Frontal cortex (tissue), 4 donors: ENCODE measurements around the gene L3MBTL1. TPM values are rescaled to one million over a fixed set of nuclear protein-coding genes. Genes with fewer than 3 reads are reported as not detected.

ENCODE experiments used
- DNase-seq, 2 donors: peaks; one replicate each; pipeline ENCODE4 v3.0.0; 2012; ENCODE audit warnings: low spot score in 2 of 2
- FAIRE-seq: peaks from 2 replicates; lab custom pipeline; 2012; peaks lifted over from hg19 to GRCh38; lab: Jason Lieb, UNC
- total RNA-seq: library from RNA; depleted of rRNA; stranded (reverse); fragments of >200 nt; gene quantifications from one replicate; pipeline ENCODE4 v1.2.3, GENCODE V29; 2014
- donor health status: control.
- donor health status: control.
- donor health status: control.

L3MBTL1 gene
- total RNA-seq, 1 donor from 2014 or later, result 16.3 TPM

DNA sequence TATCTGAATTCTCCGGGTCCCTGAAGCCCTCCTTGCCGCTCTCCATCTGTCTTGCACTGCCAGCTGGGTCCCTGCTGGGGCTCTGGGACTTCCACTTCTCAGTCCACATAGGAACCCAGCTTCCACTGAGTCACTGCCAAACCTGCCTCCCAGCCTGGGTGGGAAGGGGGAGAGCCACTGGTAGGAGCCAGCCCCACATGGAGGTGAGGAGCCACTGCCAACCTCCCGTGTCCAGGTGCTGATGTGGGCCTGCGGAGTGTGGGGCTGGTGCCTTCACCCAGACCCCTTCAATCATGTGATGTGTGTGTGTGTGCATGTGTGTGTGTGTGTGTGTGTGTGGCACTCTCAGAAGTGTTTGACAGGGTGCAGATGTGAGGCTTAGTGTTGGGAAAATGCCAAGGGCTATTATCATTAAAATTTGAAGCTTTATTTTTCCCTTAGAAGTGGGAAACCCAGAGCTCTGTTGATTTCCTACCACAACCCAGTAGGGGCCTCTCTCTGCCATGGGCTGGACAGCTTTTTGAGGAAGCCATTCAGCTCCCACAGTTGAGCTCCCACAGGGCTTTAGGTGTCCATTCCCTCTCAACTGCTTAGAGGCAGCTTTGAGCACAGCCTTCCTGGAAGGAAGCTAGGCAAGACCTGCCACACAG is 42.0 kb downstream of the L3MBTL1 start:
- FAIRE-seq (no peak), DNase-seq (no peak)

DNA sequence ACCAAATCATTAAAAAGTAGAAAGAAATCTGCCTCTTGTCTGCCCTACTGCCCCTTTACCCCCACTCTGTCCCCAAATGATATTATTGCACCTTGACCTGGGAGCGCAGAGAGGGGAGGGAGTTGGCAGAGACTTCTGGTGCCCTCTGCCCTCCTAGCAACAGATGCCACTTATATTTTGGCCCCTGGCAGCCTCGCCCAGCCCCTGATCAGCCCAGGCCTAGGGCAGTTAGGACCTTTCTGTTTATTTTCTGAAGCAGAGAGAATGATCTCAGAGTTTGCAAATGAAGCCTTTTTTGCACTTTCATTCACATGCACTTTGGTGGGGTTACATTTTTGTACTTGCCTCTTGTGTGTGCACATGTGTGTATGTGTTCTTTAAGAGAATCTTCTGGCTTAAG is 43.0 kb downstream of the L3MBTL1 start:
- no peak for FAIRE-seq

DNA sequence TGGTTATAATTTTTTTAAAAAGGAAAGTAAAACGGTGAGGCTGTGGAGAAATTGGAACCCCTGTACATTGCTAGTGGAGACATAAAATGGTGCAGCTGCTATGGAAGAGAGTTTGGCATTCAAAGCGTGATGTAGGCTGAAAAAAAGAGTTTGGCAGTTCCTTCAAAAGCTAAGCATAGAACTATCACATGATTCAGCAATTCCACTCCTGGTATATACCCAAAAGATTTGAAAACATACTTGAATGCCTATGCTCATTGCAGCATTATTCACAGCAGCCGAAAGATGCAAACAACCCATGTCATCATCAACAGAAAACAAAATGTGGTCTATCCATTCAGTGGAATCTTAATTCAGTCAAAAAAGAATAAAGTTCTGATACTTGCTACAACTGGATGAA is 46.9 kb downstream of the L3MBTL1 start:
- no peak for FAIRE-seq

More for the DNA sequence above, 43.0 kb downstream of the L3MBTL1 start:
- DNase-seq, result no peak

DNA sequence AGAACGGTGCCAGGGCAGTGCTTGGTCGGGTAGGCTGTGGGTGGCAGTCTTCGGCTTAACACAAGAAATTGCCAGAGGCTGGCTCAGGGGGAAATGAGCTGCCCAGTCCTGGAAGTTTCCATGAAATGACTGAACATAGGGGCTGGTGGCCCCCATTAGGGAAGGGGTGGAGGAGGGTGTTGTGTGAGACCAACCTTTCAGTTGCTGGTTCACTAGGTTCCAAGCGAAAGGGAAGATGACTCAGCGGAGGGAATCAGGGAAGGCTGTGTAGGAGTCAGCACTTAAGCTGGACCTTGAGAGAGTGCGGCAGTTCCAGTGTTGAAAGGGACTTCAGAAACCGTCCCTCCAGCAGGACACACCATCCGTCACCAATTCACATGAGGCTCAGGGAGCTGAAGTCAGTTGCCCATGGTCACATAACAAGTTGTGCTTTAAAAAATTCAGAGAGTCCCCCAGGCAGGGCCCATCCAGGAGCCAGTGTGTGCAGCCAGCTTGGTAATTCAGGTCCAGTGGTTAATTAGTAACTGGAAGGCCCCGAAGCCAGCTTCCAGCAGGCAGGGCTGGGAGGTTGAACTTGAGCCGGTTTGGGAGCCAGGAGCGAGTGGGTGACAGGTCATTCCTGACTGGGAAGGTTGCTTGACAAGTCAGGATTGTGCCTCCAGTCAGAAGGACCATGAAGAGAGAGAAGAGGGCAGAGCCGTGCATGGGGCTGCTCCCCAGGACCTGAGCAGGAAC is 51.1 kb downstream of the L3MBTL1 start, which contains the start of gene SGK2:
SGK2 (plus strand) TSS at position 616 of the 735 bp plus-strand sequence. CDS start 7,469 bp downstream, outside the sequence.
- DNase-seq (no peak), FAIRE-seq (no peak)

More for the DNA sequence above, 46.9 kb downstream of the L3MBTL1 start:
- no peak for DNase-seq

DNA sequence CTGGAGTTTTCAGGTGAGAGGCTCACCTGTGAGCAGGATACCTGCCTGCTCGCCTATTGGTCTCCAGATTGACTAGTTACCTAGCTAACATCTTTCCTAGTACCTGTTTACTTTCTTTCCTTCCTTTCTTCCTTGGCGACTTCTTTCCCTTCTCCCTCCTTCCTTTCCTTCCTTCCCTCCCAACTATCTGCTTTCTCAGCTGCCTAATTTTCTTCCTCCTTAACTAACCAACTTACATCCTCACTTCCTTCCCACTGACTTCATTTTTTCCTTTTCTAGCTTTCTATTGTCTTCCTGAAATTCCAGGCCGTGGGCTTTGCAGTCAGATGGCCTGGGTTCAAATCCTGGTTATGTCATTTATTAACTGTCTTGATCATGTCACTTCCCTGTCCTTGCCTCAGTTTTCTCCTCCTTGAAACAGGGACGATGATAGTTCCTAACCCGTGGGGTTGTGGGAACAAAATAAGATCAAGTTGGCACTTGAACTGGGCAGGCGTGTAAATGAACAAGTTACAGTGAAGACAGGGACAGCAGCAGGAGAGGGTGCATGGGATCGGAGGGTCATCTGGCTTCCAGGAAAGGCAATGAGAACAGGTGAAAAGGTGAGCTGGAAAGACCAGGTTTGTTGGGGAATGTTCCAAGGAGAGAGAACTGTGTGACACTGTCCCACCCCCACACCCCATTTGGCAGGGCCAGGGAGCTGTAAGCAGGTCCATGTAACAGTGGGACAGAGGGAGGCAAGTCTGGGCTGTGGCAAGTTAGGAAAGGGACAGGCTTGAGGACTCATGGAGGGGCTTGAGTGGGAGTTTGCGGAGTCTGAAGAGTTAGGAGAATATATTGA is 51.9 kb downstream of the L3MBTL1 start:
- no peak for DNase-seq
- FAIRE-seq, result no peak

DNA sequence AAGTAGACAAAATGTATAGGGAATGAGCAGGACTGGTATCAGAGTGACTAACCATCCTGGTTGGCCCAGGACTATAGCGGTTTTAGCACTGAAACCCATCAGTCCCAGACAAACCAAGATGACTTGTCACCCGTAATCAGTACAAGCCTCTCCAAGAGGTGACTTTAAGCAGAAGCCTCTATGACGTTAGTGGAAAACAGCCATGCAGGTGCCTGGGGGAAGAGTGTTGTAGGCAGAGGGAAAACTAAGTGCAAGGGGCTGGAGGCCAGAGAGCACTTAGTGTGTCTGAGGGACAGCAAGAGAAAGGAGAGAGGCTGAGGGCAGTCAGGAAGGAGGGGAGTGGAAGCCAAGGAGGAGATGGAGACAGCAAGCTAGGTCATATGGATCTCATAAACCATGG is 53.5 kb downstream of the L3MBTL1 start:
- no peak for DNase-seq
- no peak for FAIRE-seq

DNA sequence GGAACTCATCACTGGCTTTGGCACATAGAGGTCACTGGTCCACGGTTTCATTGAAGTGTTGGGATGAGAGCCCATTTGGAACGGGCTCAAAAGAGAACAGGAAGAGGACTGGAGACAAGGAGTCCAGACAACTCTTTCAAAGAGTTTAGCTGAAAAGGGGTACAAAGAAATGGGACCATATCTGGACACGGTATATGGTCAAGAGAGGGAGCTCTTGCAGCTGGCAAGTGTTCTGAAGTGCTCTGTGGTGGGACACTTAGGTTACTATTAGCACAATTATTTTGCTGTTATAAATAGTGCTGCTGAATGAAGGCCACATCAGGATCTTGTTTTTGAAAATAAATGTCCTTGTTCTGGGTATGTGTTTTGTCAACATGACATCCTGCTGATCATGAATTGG is 55.9 kb downstream of the L3MBTL1 start:
- no peak for DNase-seq

DNA sequence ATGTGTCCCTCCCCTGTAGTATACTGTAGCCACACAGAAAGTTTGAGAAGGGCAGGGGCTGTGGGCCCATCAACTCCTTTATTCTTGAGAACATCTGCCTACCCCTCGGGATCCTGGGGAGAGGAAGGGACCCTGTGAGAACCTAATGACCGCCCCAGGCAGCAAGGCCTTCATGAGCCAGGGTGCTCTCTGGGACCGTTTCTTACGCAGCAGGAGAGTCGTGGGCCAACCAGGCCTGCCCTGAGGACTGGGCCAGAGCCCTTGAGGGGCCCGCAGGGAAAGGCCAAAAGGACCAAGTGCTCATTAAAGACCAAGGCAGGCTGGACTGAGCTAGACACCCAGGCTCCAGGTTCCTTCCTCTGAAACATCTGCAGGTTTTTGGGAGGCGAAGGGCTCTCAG is 56.5 kb downstream of the L3MBTL1 start:
- DNase-seq (no peak), FAIRE-seq (no peak)

More for the DNA sequence above, 55.9 kb downstream of the L3MBTL1 start:
- no peak for FAIRE-seq

DNA sequence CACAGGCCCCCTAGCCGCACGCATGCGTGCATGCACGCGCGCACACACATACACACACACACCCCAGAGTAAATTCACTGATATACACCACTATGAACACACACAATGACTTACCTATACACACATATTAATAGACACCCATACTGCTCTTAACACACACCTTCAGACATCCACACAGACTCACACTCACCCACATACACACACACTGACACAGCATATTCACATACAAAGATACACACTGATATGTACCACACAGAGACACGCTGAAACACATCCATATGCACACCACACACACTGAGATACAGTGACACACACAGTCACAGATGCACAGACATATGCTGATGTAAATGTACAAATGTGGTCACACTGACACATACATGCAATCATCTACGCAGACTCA is 57.0 kb downstream of the L3MBTL1 start:
- DNase-seq, result no peak
- no peak for FAIRE-seq

DNA sequence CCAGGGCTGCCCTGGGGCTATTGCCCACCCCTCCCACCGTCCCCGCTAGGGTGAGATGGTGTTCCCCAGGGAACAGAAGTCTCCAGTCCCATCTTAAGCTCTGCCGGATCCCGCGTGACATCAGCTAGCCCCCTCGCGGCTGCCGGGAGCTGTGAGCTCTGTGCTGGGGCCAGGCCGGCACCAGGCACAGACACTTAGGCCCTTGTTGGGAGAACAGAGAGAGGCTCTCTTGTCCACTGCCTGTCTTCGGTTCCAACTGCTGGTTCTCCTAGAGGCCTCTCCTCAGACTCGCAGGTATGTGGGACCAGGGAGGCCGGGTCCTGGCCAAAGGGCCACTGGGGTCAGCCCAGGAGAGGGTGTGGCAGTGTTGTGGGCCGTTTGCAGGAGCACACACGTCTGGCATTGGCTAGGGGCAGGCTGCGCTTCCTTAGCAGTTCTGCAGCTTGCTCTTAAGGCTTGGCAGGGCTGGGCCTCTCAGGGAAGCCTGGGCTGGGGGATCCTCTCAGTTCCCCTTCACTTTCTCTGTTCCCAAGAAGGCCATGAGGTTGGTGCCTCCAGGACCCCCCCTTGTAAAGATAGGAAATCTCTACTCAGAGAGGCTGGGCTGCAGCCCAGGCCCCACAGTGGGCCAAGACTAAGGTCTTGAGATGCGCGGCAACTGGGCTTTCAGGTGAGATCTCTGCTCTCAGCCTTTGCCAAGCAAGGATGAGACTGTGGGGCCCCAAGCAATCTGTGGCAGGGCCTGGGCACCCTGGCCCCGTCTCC is 57.7 kb downstream of the L3MBTL1 start:
- DNase-seq, result peak; percentile 44 to 51
- FAIRE-seq, result no peak

DNA sequence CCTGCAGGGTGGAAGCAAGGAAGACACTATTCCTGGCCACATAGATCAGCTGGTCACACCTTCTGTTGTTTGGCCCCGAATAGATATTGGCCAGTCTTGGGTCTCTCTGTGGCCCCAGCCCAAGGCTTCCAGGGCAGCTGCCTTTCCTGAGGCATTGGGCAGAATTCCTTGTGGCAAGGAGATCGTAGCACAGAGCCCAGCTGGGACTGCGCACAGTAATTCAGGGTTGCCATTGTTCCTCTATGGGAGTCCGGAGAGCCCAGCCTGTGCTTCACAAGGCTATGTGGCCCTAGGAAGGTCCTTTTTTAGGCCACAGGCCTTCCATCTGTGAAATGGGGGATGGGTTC is 58.2 kb downstream of the L3MBTL1 start:
- no peak for FAIRE-seq
- DNase-seq, result no peak

DNA sequence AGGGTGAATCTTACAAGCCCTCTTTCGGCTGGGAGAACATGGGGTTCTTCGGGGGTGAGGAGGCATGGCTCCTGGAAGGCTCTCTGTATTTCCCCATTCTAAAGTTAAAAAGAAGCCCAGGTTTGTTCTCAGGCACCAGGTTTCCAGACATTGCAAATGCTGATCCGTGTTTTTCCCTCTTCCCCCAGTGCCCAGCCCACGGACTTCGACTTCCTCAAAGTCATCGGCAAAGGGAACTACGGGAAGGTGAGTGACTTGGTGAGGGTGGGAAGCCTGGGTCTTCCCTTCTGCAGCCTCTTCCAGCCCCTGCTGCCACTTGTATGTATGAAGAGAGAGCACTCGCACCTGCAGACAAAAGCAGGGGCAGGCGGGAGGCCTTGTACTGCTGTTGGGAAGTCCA is 60.0 kb downstream of the L3MBTL1 start:
- no peak for DNase-seq
- FAIRE-seq, result no peak

DNA sequence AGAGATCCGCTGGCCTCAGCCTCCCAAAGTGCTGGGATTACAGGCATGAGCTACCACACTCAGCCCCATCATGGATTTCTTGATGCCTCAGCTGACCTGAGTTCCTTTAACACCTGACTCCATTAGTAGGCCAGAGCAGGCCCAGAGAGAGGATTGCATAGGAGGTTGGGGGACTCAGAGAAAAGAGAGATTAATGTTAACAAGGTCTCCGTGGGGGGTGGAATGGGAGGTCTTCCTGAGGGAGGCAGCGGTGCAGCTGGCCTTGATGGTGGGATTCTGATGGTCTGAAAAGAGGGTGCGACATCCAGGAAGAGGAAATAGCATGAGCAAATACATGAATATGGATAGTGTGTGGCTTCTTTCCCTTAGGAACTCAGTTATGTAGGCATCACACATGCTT is 61.2 kb downstream of the L3MBTL1 start:
- no peak for DNase-seq
- FAIRE-seq, result no peak

DNA sequence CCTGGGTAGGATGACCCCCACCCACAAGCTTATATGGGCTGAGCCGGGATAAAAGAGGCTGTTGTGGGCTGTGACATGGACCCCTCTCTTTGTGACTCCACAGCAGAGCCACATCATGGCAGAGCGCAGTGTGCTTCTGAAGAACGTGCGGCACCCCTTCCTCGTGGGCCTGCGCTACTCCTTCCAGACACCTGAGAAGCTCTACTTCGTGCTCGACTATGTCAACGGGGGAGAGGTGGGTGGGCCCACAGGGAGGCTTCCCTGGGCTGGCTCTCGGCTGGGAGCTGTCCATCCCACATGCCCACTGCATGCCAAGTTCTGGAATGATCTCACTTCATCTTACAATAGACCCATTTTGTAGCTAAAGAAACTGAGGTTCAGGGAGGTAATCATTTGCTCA is 61.8 kb downstream of the L3MBTL1 start:
- FAIRE-seq (no peak), DNase-seq (no peak)

DNA sequence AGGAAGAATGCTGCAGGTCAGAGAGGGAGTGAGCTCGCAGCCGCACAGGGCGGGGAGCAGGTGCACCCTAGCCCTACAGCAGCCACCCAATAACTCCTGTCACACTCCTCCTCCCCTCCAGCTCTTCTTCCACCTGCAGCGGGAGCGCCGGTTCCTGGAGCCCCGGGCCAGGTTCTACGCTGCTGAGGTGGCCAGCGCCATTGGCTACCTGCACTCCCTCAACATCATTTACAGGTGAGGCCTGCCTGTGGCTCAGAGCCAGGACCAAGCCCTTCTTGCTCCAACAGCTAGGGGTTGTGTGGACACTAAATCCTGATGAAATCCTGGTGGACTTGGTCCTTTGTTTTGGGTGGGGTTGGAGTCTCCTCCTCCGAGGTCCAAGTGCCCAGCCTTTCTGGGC is 63.0 kb downstream of the L3MBTL1 start:
- FAIRE-seq (no peak), DNase-seq (no peak)

DNA sequence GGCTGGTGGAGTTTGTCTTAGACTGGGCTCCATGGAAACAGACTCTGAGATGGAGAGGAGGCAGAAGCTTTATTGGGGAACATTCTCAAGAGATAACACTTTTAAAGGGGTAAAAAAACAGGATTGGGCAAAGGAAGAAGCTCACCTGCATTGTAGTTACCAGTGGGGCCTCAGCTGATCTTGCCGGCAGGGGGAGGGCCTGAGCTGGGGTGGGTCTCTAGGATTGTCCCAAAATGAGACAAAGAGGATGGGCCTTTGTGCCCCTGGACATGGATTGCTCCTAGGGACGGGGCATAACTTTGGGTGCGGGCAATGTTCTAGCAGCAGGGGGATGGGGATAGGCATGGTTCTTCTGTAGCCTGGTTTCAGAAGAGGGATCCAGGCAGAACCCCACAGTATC is 63.8 kb downstream of the L3MBTL1 start:
- FAIRE-seq (no peak), DNase-seq (no peak)

DNA sequence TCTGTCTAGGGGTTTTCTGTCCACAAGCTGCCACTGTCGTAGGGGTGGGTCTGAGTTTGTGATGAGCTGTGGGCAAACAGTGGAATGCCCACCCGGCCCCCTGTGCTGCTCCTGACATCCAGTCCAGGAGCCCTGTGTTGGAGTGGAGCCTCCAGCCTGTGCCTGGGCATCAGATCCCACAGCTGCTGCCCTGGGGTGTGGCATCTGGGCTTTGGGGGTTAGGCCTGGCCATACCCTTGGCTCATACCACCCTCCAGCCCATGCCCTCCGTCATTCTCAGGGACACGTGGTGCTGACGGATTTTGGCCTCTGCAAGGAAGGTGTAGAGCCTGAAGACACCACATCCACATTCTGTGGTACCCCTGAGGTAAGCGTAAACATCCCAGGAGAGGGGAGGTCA is 64.3 kb downstream of the L3MBTL1 start:
- FAIRE-seq (no peak), DNase-seq (no peak)

DNA sequence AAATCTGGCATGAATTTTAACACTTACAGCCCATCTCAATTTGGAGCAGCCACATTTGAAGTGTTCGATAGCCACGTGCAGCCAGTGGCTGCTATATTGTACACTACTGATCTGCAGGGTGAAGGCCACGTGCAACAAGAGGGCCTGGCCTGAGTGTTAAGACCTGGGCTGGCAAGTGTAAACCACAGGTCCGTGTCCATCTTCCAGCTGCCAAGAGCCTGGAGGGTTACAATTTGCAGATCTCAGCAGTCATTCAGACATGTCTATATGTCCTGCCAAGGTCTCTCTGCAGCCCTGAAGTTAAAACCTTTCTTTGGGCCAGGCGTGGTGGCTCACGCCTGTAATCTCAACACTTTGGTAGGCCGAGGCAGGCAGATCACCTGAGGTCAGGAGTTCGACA is 65.4 kb downstream of the L3MBTL1 start:
- no peak for DNase-seq
- no peak for FAIRE-seq

DNA sequence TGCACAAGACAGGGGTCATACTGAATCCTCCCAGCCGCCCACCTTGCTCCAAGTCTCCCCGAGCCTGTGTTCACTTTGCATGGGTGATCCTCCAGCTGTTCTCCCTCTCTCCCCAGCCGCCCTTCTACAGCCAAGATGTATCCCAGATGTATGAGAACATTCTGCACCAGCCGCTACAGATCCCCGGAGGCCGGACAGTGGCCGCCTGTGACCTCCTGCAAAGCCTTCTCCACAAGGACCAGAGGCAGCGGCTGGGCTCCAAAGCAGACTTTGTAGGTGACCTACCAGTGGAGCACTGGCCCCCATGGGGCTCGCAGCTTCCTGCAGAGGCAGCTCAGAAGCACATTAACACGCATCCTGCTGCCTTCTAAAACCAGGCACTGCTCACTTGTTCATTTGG is 68.6 kb downstream of the L3MBTL1 start:
- FAIRE-seq, result no peak

More for the DNA sequence above, 68.6 kb downstream of the L3MBTL1 start:
- no peak for DNase-seq
